ENCODE results near the gene DNAJC13.
A peak's percentile ranks its signal among the peaks of the same experiment; 100 is the strongest.
"Not testable (repeated sequence)": the region's sequence is repeated elsewhere in the genome, so short reads cannot be mapped to it uniquely, and the experiment has no call there.

DNAJC13 gene

GRCh38 chr3:132539681-132540080 is 122.4 kb downstream of the DNAJC13 start:
- FAIRE-seq = no peak
- no peak for DNase-seq (ENCODE audit: insufficient read length, low spot score)

DNA sequence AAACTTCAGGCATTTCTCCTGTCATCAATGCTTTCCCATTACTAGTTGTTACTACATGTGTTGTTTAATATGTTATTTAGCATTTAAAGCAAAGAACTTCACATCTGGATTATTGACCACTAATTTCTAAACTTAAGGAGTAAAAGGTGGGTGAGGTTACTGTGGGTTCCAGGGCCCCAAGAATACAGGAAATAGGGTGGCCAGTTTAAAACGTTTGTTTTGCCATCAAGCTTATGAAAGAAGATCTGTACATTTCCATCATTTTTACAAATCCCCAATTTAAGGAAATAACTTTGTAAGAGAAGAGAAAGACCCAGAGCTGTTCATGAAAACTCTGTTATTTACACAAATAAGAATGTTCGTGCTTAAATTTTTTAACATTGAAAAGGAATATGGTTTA is 125.3 kb downstream of the DNAJC13 start:
- FAIRE-seq (peak; percentile 14), DNase-seq (ENCODE audit: insufficient read length, low spot score) (no peak)

DNA sequence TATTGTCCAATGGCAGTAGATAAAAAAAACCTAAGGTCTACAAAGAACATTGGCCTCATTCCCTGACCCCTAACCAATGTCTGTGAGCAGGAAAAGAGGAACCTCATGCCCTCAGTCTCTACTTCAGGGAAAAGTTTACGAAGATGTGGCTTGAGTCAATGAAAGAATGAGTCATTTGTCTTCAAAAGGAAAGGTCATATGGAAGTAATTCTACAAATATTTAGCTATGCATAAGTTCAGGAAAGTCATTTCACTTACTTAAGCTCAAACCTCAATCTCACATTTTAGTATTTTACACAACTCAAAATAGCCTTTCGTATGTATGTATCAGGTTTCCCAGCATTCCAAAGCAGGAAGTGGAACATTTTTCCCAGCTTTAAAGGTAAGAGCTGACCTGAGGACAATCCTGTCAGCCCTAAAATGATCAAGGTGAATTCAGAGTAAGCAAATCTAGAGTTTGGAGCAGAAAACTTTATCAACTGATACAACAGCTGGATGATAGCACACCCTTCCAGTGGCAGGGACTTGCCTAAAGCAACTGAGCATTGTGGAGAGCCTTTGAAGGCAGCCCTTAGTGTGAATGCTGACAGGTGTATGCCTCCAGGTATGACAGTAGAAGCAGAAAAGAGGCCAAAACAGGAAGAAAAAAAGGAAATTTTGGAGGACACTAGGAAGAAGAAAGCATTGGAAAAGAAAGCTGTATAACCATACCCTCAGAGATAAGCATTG is 125.9 kb downstream of the DNAJC13 start:
- FAIRE-seq (peak; percentile 49), DNase-seq (ENCODE audit: insufficient read length, low spot score) (no peak)

GRCh38 chr3:132544130-132544529 is 126.8 kb downstream of the DNAJC13 start:
- FAIRE-seq = no peak
- DNase-seq (ENCODE audit: insufficient read length, low spot score) = no peak

GRCh38 chr3:132545471-132545870 is 128.2 kb downstream of the DNAJC13 start:
- no peak for FAIRE-seq
- no peak for DNase-seq (ENCODE audit: insufficient read length, low spot score)

- no peak for DNase-seq (ENCODE audit: insufficient read length, low spot score)
- no peak for FAIRE-seq
Observed at GRCh38 chr3:132549169-132549568, 131.9 kb downstream of the DNAJC13 start.

DNA sequence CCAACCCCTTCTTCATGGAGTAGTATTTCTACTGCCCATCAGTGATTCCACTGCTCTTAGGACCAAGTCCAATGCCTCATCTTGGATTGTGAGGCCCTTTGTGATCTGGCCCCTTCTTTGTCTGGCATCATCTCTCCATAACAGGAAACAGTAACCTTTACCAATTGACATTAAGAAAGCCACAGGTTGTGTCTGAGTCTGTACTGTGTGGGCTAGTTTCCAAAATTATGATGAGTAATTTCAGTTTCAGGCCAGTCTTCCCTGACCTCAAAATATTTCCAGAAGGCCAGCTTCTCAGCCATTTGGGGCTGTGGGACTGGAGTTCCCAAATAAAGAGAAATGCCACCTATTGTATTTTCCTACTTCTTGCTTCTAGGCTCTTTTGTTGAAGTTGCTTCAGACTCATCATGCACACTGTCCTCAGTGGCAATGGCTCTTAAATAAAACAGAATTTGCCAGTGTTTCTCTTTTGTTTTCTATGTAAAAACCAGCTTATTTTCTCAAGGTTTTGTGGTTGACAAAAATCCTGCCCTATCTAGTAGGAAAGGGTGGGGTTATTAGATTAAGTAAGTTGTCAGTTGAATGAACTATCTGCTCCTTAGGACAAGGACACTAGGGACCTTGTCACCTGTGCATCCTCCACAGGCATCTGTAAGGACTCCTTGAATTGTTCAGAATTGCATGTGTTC is 132.7 kb downstream of the DNAJC13 start:
- FAIRE-seq (peak; percentile 78), DNase-seq (ENCODE audit: insufficient read length, low spot score) (no peak)

- FAIRE-seq (no peak), DNase-seq (ENCODE audit: insufficient read length, low spot score) (no peak)
Observed at GRCh38 chr3:132550579-132551305, 133.4 kb downstream of the DNAJC13 start.

DNA sequence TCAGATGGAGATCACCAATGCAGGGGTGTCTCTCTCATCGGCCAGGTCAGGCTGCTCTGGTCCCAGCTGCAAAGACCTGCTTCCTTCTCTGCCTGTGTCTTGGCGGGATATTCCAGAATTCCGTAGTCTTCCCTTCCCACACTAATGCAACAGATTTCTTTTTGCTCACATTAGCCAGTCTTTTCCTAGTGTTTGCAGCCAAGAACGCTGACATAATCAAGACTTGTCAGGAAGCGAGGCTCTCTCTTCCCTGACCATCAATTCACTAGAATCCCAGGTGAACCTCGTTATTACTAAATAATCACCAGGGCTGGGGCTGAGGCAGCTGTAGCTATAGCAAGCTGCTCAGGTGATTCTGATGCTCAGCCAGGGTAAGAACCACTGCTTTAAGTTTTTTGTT is 136.5 kb downstream of the DNAJC13 start:
- no peak for FAIRE-seq

GRCh38 chr3:132554437-132554836 is 137.1 kb downstream of the DNAJC13 start:
- no peak for FAIRE-seq

More for the DNA sequence above, 136.5 kb downstream of the DNAJC13 start:
- no peak for DNase-seq (ENCODE audit: insufficient read length, low spot score)

DNA sequence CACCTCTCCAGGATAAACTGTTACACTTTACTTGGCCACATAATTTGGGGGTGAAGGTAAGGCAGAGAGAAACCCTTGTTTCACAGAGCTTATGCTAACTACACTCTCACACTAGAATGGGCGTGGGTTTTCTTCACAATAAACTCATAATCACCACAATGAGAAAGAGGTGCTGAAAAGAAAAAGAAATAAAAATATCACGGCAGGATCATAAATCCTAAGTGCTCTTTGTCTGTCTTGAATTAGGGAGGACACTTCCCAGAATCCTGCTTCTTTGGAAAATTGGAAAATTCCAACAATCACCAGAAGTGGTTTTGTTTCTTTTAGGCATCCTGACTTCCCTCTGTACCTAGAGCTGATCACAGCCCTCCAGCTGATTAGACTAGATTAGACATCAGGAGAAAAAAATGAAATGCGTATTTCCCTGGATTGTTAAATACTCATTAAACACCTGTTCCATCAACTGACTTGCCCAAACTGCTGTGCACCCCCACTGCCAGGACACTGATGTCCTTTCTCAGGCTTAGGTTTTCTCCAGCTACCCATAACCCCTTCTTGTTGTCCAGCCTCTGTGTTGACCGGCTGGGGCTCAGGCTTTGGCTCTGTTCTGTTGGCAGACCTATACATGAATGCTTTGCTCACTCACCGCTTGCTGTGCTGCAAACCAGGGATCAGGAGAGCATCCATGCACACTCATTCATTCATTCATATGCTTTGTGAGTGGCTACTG is 138.2 kb downstream of the DNAJC13 start:
- FAIRE-seq (no peak), DNase-seq (ENCODE audit: insufficient read length, low spot score) (no peak)

More at GRCh38 chr3:132554437-132554836, 137.1 kb downstream of the DNAJC13 start:
- DNase-seq (ENCODE audit: insufficient read length, low spot score) = no peak

DNA sequence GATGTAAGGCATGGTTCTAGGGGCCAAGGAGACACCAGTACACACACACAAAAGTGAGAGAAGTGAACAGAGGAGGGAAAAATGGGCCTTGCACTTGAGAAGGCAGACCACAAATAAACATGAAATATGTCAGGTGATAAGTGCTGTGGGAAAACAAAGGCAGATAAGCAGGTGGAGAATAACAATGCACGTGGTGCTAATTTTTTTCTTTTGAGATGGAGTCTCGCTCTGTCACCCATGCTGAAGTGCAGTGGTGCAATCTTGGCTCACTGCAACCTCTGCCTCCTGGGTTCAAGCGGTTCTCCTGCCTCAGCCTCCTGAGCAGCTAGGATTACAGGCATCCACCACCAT is 138.7 kb downstream of the DNAJC13 start:
- DNase-seq (ENCODE audit: insufficient read length, low spot score); FAIRE-seq: not testable (repeated sequence)

DNA sequence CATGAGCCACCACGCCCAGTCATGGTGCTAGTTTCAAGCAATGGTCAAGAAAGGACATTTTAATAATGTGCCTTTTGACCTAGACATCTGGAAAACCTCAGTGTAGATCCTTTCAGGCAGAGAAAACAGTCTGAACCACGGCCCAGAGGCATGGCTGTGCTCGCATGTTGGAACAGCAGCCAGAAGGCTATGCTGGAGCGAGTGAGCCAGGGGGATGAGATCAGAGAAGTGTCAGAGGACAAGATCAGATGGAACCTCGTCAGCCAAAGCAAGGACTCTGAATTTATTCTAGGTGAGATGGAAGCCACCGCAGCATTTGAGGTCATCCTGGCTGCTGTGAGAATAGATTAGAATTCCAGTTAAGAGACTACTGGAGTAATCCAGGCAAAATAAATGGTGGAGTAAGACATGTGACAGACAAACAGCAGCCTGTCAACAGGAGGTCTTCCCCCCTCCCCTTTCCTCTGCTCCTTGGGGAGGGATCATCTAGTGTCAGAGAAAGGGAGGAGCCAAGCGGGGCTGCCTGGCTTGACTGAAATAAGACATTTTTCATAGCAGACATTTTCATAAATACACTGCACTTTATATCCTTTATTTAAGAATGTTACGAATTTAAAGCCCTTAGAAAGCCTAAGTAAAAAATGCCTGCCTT is 139.3 kb downstream of the DNAJC13 start:
- FAIRE-seq (no peak), DNase-seq (ENCODE audit: insufficient read length, low spot score) (no peak)

GRCh38 chr3:132561003-132561402 is 143.7 kb downstream of the DNAJC13 start:
- FAIRE-seq (no peak), DNase-seq (ENCODE audit: insufficient read length, low spot score) (no peak)

DNA sequence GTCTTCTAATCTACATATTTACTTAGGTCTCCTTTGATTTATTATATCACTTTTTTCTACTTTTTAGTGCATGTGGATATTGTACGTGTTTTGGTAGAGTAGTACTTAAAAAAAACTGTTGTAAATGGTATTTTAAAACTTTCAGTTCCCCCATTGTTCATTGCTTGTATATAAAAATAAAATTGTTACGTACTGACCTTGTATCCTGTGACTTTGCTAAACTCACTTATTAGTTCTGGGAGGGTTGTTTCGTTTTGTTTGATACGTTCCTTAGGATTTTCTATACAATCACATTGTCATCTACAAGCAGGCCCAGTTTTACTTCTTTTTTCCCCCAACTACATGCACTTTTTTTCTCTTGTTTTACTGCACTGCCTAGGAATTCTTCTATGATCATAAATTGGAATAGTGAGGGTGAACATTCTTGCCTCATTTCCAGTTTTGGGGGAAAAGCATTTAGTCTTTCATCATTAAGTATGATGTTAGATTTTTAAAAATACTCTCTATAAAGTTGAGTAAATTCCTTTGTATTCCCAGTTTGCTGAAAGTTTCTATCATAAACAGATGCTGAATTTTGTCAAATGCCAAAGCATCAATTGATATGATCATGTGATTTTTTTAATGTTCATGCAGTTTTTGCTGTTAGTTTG is 146.2 kb downstream of the DNAJC13 start:
- FAIRE-seq (peak; percentile 52), DNase-seq (ENCODE audit: insufficient read length, low spot score) (no peak)

GRCh38 chr3:132564070-132564465 is 146.8 kb downstream of the DNAJC13 start:
- FAIRE-seq = no peak

DNA sequence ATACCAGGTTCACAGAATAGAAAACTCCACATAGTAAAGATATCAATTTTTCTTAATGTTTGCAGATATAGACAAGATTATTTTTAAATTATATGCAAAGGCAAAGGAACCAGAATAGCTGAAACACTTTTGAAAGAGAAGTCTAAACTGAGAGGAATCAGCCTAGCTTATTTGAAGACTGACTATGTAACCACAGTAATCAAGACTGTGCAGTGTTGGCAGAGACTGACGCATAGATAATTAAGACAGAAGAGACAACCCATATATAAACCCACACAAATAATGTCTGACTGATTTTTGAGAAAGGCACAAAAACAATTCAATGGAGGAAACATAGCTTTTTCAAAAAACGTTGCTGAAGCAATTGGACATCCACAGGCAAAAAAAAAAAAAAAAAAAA is 151.1 kb downstream of the DNAJC13 start:
- no peak for DNase-seq (ENCODE audit: insufficient read length, low spot score)
- FAIRE-seq = no peak

More at GRCh38 chr3:132564070-132564465, 146.8 kb downstream of the DNAJC13 start:
- no peak for DNase-seq (ENCODE audit: insufficient read length, low spot score)

DNA sequence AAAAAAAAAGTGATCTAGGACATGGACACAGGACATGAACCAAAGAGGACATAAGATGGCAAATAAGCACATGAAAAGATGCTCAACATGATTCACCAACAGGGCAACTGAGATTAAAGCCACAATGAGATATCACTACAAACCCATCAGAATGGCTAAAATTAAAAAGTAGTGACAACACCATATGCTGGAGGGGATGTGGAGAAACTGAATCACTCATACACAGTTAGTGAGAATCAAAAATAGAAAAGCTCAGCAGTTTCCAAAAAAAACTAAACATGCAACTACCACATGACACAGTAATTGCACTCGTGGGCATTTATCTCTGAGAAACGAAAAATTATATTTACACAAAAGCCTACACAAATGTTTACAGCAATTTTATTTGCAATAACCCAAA is 151.9 kb downstream of the DNAJC13 start:
- DNase-seq (ENCODE audit: insufficient read length, low spot score) (no peak), FAIRE-seq (no peak)

GRCh38 chr3:132569580-132569979 is 152.3 kb downstream of the DNAJC13 start:
- DNase-seq (ENCODE audit: insufficient read length, low spot score) = no peak
- no peak for FAIRE-seq

DNA sequence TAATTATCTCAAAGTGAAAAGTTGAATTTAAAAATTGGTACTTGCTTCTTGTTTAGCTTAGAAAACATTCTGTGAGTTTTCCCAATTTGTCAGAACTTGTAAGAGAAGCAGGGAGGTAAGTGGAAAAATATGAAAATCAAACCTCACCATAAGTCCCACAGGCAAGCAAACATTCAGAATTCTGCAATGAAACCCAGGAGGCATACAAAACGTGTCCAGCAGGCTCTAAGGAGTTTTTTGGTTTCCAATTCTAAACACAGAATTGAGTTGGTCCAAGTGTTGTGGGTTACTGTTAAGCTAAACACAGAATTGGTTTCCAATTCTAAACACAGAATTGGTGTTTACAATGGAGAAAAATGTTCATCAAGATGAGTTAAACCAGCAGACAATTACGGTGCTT is 152.7 kb downstream of the DNAJC13 start:
- DNase-seq (ENCODE audit: insufficient read length, low spot score) (no peak), FAIRE-seq (no peak)
